HepG2 (cell line): ENCODE results near the gene MMD2. TPM values are rescaled to one million over a fixed set of nuclear protein-coding genes. Genes with fewer than 3 reads are reported as not detected.

ENCODE experiments used
- ATAC-seq: fragments of 200-7000 bp; cut with Tn5 transposase; 3 replicates; pipeline ENCODE4 v1.9.1; 2020; ENCODE audit warnings: mild to moderate bottlenecking, moderate library complexity
- BruUV-seq: library from RNA; stranded (reverse); fragments of 400-500 nt; replicated peaks from 2 replicates; lab custom pipeline; 2021; lab: Mats Ljungman, UMichigan
- CTCF ChIA-PET: fragments of 300-600 bp; formaldehyde crosslinking; extraction: SDS; loops from one replicate; lab custom pipeline; 2021; ENCODE audit warnings: low total read pairs, inconsistent platforms, low intra/inter-chr PET ratio; lab: Yijun Ruan, JAX
- POLR2A ChIA-PET: fragments of 350-600 bp; sonication (Branson Sonifier 250); formaldehyde crosslinking; loops from one replicate; lab custom pipeline; 2020; ENCODE audit warnings: antibody characterized with exemption, inconsistent platforms; lab: Yijun Ruan, JAX
- DNase-seq: peaks from one replicate; pipeline ENCODE4 v3.0.0-alpha.2; 2015; ENCODE audit warnings: low spot score
- FAIRE-seq: peaks from 3 replicates; lab custom pipeline; 2011; peaks lifted over from hg19 to GRCh38; lab: Jason Lieb, UNC
- H2AFZ ChIP-seq: one replicate; pipeline ENCODE4 v1.6.1; 2011; ENCODE audit warnings: low read length, inconsistent platforms
- H3K27ac ChIP-seq: fragments of 300-600 bp; 3 replicates; pipeline ENCODE4 v1.8.0; 2011; ENCODE audit warnings: mixed run types, mild to moderate bottlenecking, mixed read lengths, low read length, inconsistent platforms; ENCODE audit not compliant: insufficient read depth; ENCODE audit errors: extremely low read length
- H3K27me3 ChIP-seq, 2 experiments: fragments of 200-600 bp in 1 of 2; 2 replicates in 1 of 2; 3 replicates in 1 of 2; pipeline versions ENCODE4 v1.6.0 to v1.8.0; 2011; ENCODE audit warnings: low read length in 2 of 2, mild to moderate bottlenecking in 2 of 2, moderate library complexity in 2 of 2, inconsistent platforms in 1 of 2; ENCODE audit not compliant: insufficient read depth in 2 of 2, control insufficient read depth in 1 of 2
- H3K36me3 ChIP-seq, 2 experiments: fragments of 200-600 bp in 1 of 2; replicated peaks in 1 of 2; 2 replicates in 1 of 2; 3 replicates in 1 of 2; pipeline versions ENCODE4 v1.5.1 to v1.8.0; 2011; ENCODE audit warnings: low read length in 2 of 2, inconsistent platforms in 1 of 2; ENCODE audit not compliant: insufficient read depth in 2 of 2, control insufficient read depth in 1 of 2
- H3K4me1 ChIP-seq: 2 replicates; pipeline ENCODE4 v1.5.1; 2012; ENCODE audit warnings: low read length, inconsistent platforms; ENCODE audit not compliant: insufficient read depth
- H3K4me2 ChIP-seq: 2 replicates; pipeline ENCODE4 v1.6.0; 2011; ENCODE audit warnings: low read depth, low read length, inconsistent platforms
- H3K4me3 ChIP-seq, 3 experiments: fragments of 200-600 bp in 1 of 3; sonication (generic), shearing (Covaris generic) in 1 of 3; replicated peaks in 1 of 3; 2 replicates each; pipeline ENCODE4 v1.5.1; 2011 to 2016; ENCODE audit warnings: low read length in 3 of 3, inconsistent platforms in 2 of 3, low read depth in 2 of 3, mild to moderate bottlenecking in 2 of 3, control low read depth in 1 of 3, mixed read lengths in 1 of 3; ENCODE audit not compliant: insufficient read depth in 1 of 3
- H3K79me2 ChIP-seq: one replicate; pipeline ENCODE4 v1.6.1; 2011; ENCODE audit warnings: low read length, inconsistent platforms; ENCODE audit not compliant: insufficient read depth
- H3K9ac ChIP-seq: 2 replicates; pipeline ENCODE4 v1.6.0; 2011; ENCODE audit warnings: mild to moderate bottlenecking, low read depth, low read length, inconsistent platforms; ENCODE audit not compliant: insufficient read depth
- H3K9me3 ChIP-seq: 2 replicates; pipeline ENCODE4 v1.5.1; 2012; ENCODE audit warnings: mild to moderate bottlenecking, low read length
- H4K20me1 ChIP-seq: 2 replicates; pipeline ENCODE4 v1.6.0; 2011; ENCODE audit warnings: inconsistent platforms, mild to moderate bottlenecking, low read length, moderate library complexity; ENCODE audit not compliant: insufficient read depth
- IKZF4 ChIP-seq: sonication (generic); formaldehyde crosslinking; IDR thresholded peaks from 2 replicates; pipeline ENCODE4 v1.5.1; 2020; ENCODE audit warnings: borderline replicate concordance, mild to moderate bottlenecking, low read depth, missing genetic modification reagents; ENCODE audit errors: not compliant biosample characterization
- RERE ChIP-seq: IDR thresholded peaks from 2 replicates; pipeline ENCODE4 v1.6.1; 2016; ENCODE audit warnings: low read depth, missing genetic modification reagents, missing compliant biosample characterization
- TMF1 ChIP-seq: sonication (generic); formaldehyde crosslinking; IDR thresholded peaks from 2 replicates; pipeline ENCODE4 v1.8.1; 2022; ENCODE audit warnings: low read depth, missing genetic modification reagents
- ZNF629 ChIP-seq: sonication (generic); formaldehyde crosslinking; conservative IDR thresholded peaks from 2 replicates; pipeline ENCODE4 v1.5.0; 2020; ENCODE audit warnings: missing genetic modification reagents
- ZNF713 ChIP-seq: sonication (generic); formaldehyde crosslinking; IDR thresholded peaks from 2 replicates; pipeline ENCODE4 v1.4.0; 2020; ENCODE audit warnings: mild to moderate bottlenecking, missing genetic modification reagents
- ZNF768 ChIP-seq: sonication (generic); formaldehyde crosslinking; IDR thresholded peaks from 2 replicates; pipeline ENCODE4 v1.4.0; 2020; ENCODE audit warnings: missing genetic modification reagents
- WGBS: methylation state at CpG from one replicate; pipeline ENCODE4 v1.1.6; 2017; ENCODE audit warnings: low lambda C conversion rate; 5-methylcytosine and 5-hydroxymethylcytosine counted together
- in situ Hi-C: cut with HindIII; loops from 2 replicates; pipeline ENCODE4 v1.10.0; 2017; ENCODE audit warnings: low pct_unique_long_range_greater_than_20kb; ENCODE audit not compliant: extremely low pct_ligation_motif_present
- intact Hi-C: fragments of 100-400 bp; cut with micrococcal nuclease; formaldehyde crosslinking; loops from one replicate; pipeline ENCODE4 v1.10.0; 2022; ENCODE audit not compliant: unreplicated experiment
- polyA plus RNA-seq, 8 experiments: library from polyadenylated mRNA; depleted of rRNA in 3 of 8; stranded (reverse) in 7 of 8; unstranded in 1 of 8; fragments of >200 nt; fragmentation: Illumina TruSeq in 4 of 8; extraction: Trizol in 4 of 8; gene quantifications; 2 replicates each; pipeline versions ENCODE4 v1.2.1 to v1.2.3, GENCODE V29; 2011 to 2016; ENCODE audit warnings: low read depth in 4 of 8, missing spikeins in 1 of 8, mixed read lengths in 1 of 8; ENCODE audit not compliant: insufficient read depth in 1 of 8
- total RNA-seq, 5 experiments: library from RNA; depleted of rRNA; stranded (reverse); fragments of >200 nt; fragmentation: Illumina TruSeq; extraction: Trizol; gene quantifications; 2 replicates each; pipeline ENCODE4 v1.2.3, GENCODE V29; 2016; ENCODE audit warnings: low read depth in 1 of 5

MMD2 gene
- total and polyA plus RNA-seq, 2 of the 13 experiments (the other 11 are each of a cell fraction or from before 2014, with no cell fraction given) = not detected

- TF ChIP-seq RERE (CRISPR knock-in tag) (no peak), ZNF713 (no peak), IKZF4 (CRISPR knock-in tag) (no peak)
Observed at GRCh38 chr7:4944939-4945338, 14.0 kb downstream of the MMD2 start (continued).

DNA sequence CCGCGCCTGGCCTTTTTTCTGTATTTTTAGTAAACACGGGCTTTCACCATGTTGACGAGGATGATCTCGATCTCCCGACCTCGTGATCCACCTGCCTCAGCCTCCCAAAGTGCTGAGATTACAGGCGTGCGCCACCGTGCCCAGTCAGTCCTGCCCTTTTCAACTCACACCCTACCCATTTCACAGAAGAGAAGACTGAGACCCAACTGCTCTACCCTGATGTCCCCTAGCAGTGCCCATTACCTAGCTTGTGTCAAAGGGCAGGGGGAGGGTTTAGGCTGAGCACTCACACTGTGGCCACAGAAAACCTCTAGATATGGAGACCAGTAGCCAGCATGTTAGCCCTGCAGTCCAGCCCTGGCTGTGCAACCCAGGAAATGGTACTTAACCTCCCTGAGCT lies 15.7 kb downstream of the MMD2 start:
- TF ChIP-seq ZNF629 (CRISPR knock-in tag) = peak; percentile 84
- TF ChIP-seq TMF1 = no peak
- TF ChIP-seq ZNF768 = peak; percentile 51; the same call in 1 of the 2 replicates
- TF ChIP-seq, all 625 proteins: peak for 2
- no peaks in the 10 kb centered on the region for H3K9me3 ChIP-seq
- WGBS = 83% methylated on average over 10 of the region's 10 CpGs
- DNase-seq (no peak), FAIRE-seq (no peak), ATAC-seq (no peak)
- no peak overlapping the region for H3K4me2 ChIP-seq
- ChIA-PET POLR2A (no interaction called here), CTCF (no interaction called here)
- H3K27me3 ChIP-seq = peaks cover under 1 to 3% of the 10 kb centered on the region in 2 experiments; a peak in 2 of 5 replicates
- no peaks in the 10 kb centered on the region for H4K20me1 ChIP-seq
- H3K4me1 ChIP-seq = no peaks in the 10 kb centered on the region
- H3K4me3 ChIP-seq = no peak overlapping the region
- no peaks in the 10 kb centered on the region for H3K79me2 ChIP-seq
- no peak overlapping the region for H2AFZ ChIP-seq
- no peak overlapping the region for H3K27ac ChIP-seq
- in situ Hi-C loops = no loop called here
- no peaks in the 10 kb centered on the region for H3K36me3 ChIP-seq
- no TSS peak for BruUV-seq
- intact Hi-C loops = no loop called here
- H3K9ac ChIP-seq = no peak overlapping the region
